ENCODE measurements around the gene ARID1A. TPM values are rescaled to one million over a fixed set of nuclear protein-coding genes. Genes with fewer than 3 reads are reported as not detected.

ARID1A gene
- total and polyA plus RNA-seq, 4 donors: 12.2 to 31.9 (median 20.2) TPM

- Histone ChIP-seq H3K36me3 (ENCODE audit: control insufficient read depth in 4 of 4, insufficient read depth in 3 of 4, low read depth in 1 of 4, low read length in 3 of 4) (peaks cover 0 to 5% (median 2%) of the 10 kb centered on the region in 4 donors), H3K9me3 (ENCODE audit: control insufficient read depth in 4 of 4, low read length in 3 of 4) (no peaks in the 10 kb centered on the region), H3K4me1 (ENCODE audit: control insufficient read depth in 4 of 4, insufficient read depth in 4 of 4, low read length in 3 of 4) (peaks cover 20 to 55% (median 44%) of the 10 kb centered on the region in 4 donors), H3K4me3 (ENCODE audit: low read depth in 1 of 3, low read length in 3 of 3) (peak overlapping the region in 2 of 3 donors; percentile 16 to 20), H3K27ac (ENCODE audit: low read depth in 1 of 2, low read length in 2 of 2) (peak overlapping the region; percentile 77 to 84), H3K9ac (ENCODE audit: low read depth in 1 of 2, low read length in 2 of 2) (peak overlapping the region in 1 of 2 donors; percentile 55), H3K27me3 (ENCODE audit: control insufficient read depth in 4 of 4, insufficient read depth in 4 of 4, low read length in 3 of 4) (no peaks in the 10 kb centered on the region)
- DNase-seq (ENCODE audit: low spot score): no peak
- WGBS: 5% methylated on average over 5 of the region's 5 CpGs
- TF ChIP-seq ZBTB33 (IDR thresholded peaks at IDR 0.05): no peak
- TF ChIP-seq EGR1 (IDR thresholded peaks at IDR 0.05; ENCODE audit: low read depth in 2 of 2): peak in 1 of 2 donors; percentile 16
- TF ChIP-seq FOXA2 (IDR thresholded peaks at IDR 0.05): peak; percentile 72
- TF ChIP-seq MAX (IDR thresholded peaks at IDR 0.05): peak; percentile 96
- TF ChIP-seq ATF3 (IDR thresholded peaks at IDR 0.05): no peak
- TF ChIP-seq RXRA (IDR thresholded peaks at IDR 0.05): peak; percentile 87 to 90
- TF ChIP-seq HNF4G (IDR thresholded peaks at IDR 0.05): peak; percentile 74
- TF ChIP-seq HNF4A (conservative IDR thresholded peaks at IDR 0.05): peak; percentile 91 to 97
- TF ChIP-seq RAD21 (IDR thresholded peaks at IDR 0.05): peak; percentile 20 to 37
- peak; percentile 41 to 77 for TF ChIP-seq JUND (IDR thresholded peaks at IDR 0.05)
- TF ChIP-seq YY1 (IDR thresholded peaks at IDR 0.05): peak; percentile 75
- TF ChIP-seq CTCF (IDR thresholded peaks at IDR 0.05; ENCODE audit: low read depth, low read length, missing input control): no peak
- TF ChIP-seq REST (IDR thresholded peaks at IDR 0.05): peak; percentile 32
- TF ChIP-seq NR2F2 (IDR thresholded peaks at IDR 0.05): peak; percentile 78
- TF ChIP-seq GABPA (IDR thresholded peaks at IDR 0.05 in 1 of 2, conservative IDR thresholded peaks at IDR 0.05 in 1 of 2): peak in 1 of 2 donors; percentile 27
- TF ChIP-seq TAF1 (conservative IDR thresholded peaks at IDR 0.05): no peak
- TF ChIP-seq FOXA1 (IDR thresholded peaks at IDR 0.05): peak; percentile 83
- TF ChIP-seq SP1 (IDR thresholded peaks at IDR 0.05): peak; percentile 80
Measured at GRCh38 chr1:26706315-26706714, 10.5 kb downstream of the ARID1A start.
